A673 (cell line): Measurements from ENCODE around the gene RNPEPL1. TPM values are rescaled to one million over a fixed set of nuclear protein-coding genes. Genes with fewer than 3 reads are reported as not detected.

Experiments
- BruUV-seq: library from RNA; stranded (reverse); fragments of 400-500 nt; replicated peaks from 2 replicates; lab custom pipeline; 2021; lab: Mats Ljungman, UMichigan
- CTCF ChIA-PET: fragments of 300-600 bp; sonication (Branson Sonifier 250); formaldehyde crosslinking; loops from one replicate; lab custom pipeline; 2022; ENCODE audit warnings: antibody characterized with exemption; lab: Charles Lee
- POLR2A ChIA-PET: fragments of 300-600 bp; sonication (Branson Sonifier 250); formaldehyde crosslinking; loops from one replicate; lab custom pipeline; 2022; ENCODE audit warnings: antibody characterized with exemption; ENCODE audit not compliant: low non-redundant PET; lab: Charles Lee
- DNase-seq: peaks from one replicate; pipeline ENCODE4 v3.0.0-alpha.2; 2015; ENCODE audit warnings: low spot score
- H3K27ac ChIP-seq: fragments of 200-600 bp; sonication (generic); 2 replicates; pipeline ENCODE4 v1.5.1; 2016; ENCODE audit warnings: mixed run types, low read depth, mild to moderate bottlenecking, mixed read lengths, antibody characterized with exemption, low read length; ENCODE audit not compliant: poor library complexity, severe bottlenecking
- H3K27me3 ChIP-seq: fragments of 200-600 bp; sonication (generic); replicated peaks from 2 replicates; pipeline ENCODE4 v1.6.1; 2017; ENCODE audit warnings: mixed run types, low read depth, mild to moderate bottlenecking, mixed read lengths, antibody characterized with exemption, low read length; ENCODE audit not compliant: insufficient read depth, poor library complexity
- H3K36me3 ChIP-seq: fragments of 200-600 bp; sonication (generic); 2 replicates; pipeline ENCODE4 v1.6.1; 2016; ENCODE audit warnings: mixed run types, mild to moderate bottlenecking, mixed read lengths, antibody characterized with exemption, low read length; ENCODE audit not compliant: insufficient read depth, poor library complexity, severe bottlenecking
- H3K4me1 ChIP-seq: fragments of 200-600 bp; sonication (generic); 2 replicates; pipeline ENCODE4 v1.6.1; 2017; ENCODE audit warnings: mixed run types, mild to moderate bottlenecking, mixed read lengths, antibody characterized with exemption, low read length; ENCODE audit not compliant: insufficient read depth, poor library complexity, severe bottlenecking
- H3K4me3 ChIP-seq: fragments of 200-600 bp; sonication (generic); 2 replicates; pipeline ENCODE4 v1.5.1; 2016; ENCODE audit warnings: low read depth, mixed run types, mild to moderate bottlenecking, mixed read lengths, low read length; ENCODE audit not compliant: poor library complexity, severe bottlenecking
- H3K9me3 ChIP-seq: fragments of 200-600 bp; sonication (generic); 2 replicates; pipeline ENCODE4 v1.6.1; 2016; ENCODE audit warnings: mixed run types, low read depth, mild to moderate bottlenecking, mixed read lengths, antibody characterized with exemption, low read length; ENCODE audit not compliant: poor library complexity, severe bottlenecking
- EZH2 ChIP-seq: fragments of 200-600 bp; sonication (generic); IDR thresholded peaks from 2 replicates; pipeline ENCODE4 v1.6.1; 2017; ENCODE audit warnings: borderline replicate concordance, low read depth, mild to moderate bottlenecking, mixed read lengths, antibody characterized with exemption, low read length; ENCODE audit not compliant: poor library complexity, severe bottlenecking
- intact Hi-C: fragments of 100-400 bp; cut with micrococcal nuclease; formaldehyde crosslinking; loops from one replicate; pipeline ENCODE4 v1.10.0; 2022; ENCODE audit not compliant: unreplicated experiment
- total RNA-seq: library from RNA; stranded (reverse); gene quantifications from 2 replicates; pipeline ENCODE4 v1.2.3, GENCODE V29; 2021
- TF ChIP-seq, protein P1 (sequence below): fragments of 300-800, 200-600 bp; sonication (generic); conservative IDR thresholded peaks from 2 replicates; pipeline ENCODE4 v1.5.1; 2017; ENCODE audit warnings: low read depth, mild to moderate bottlenecking, antibody characterized with exemption, low read length, moderate library complexity, mixed read lengths

RNPEPL1 gene
- total RNA-seq, 1 experiment from 2014 or later, result 26.5 TPM

DNA sequence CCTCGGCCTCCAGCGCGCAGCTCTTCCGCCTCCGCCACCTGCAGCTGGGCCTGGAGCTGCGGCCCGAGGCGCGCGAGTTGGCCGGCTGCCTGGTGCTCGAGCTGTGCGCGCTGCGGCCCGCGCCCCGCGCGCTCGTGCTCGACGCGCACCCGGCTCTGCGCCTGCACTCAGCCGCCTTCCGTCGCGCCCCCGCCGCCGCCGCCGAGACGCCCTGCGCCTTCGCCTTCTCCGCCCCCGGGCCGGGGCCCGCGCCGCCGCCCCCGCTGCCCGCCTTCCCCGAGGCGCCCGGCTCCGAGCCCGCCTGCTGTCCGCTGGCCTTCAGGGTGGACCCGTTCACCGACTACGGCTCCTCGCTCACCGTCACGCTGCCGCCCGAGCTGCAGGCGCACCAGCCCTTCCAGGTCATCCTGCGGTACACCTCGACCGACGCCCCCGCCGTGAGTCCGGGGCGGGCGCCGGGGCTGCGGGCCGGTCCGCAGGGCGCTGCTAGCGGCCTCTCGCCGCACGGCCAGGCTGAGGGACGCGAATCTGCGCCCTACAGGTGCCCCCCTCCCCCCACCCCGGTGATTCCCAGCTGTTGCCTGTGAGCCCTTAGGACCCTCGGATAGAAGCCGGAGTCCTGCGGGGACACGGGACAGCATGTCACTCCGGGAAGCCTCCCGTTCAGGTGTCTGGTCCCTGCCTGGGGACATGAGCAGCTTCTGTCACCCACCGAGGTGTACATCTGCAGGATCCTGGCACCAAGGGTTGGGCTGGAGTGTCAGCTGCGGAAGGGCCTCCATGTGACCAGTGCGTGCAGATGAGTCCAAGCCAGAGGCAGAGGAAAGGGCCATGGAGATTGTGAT lies 616 bp downstream of the RNPEPL1 start:
- BruUV-seq, result no TSS peak
- POLR2A ChIA-PET, result no interaction called here

DNA sequence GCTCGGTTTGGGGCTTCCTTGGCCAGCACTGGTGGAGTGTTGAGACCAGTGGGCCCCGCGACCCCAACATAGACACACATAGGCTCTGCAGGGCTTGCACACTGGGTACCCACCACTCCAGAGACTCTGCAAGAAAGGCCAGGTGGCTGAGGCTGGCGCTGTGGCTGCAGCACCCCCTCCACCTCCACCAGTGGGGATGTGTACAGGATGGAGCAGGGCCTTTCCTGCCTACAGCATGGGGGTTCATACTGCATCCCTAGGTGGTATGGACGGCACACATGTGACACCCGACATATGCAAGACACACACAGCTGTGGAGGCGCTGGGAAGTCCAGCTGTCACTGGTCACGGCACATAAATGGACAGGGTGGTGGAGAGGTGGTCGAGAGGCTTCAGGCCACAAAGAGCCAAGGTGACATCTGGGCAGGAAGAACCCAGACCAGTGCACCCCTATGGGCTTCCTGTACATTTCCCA lies 1.3 kb downstream of the RNPEPL1 start:
- ChIA-PET CTCF (interaction anchor here (0.6 kb wide), 1 partner anchor 1150 kb away, joined by 7 read pairs; no protein-coding TSS in a partner anchor), POLR2A (no interaction called here)
- peak overlapping the region; percentile 71 for H3K4me3 ChIP-seq
- peaks cover 21% of the 10 kb centered on the region for H3K4me1 ChIP-seq
- no TSS peak for BruUV-seq
- no peaks in the 10 kb centered on the region for H3K27me3 ChIP-seq
- TF ChIP-seq EZH2, result no peak
- TF ChIP-seq, protein P1, sequence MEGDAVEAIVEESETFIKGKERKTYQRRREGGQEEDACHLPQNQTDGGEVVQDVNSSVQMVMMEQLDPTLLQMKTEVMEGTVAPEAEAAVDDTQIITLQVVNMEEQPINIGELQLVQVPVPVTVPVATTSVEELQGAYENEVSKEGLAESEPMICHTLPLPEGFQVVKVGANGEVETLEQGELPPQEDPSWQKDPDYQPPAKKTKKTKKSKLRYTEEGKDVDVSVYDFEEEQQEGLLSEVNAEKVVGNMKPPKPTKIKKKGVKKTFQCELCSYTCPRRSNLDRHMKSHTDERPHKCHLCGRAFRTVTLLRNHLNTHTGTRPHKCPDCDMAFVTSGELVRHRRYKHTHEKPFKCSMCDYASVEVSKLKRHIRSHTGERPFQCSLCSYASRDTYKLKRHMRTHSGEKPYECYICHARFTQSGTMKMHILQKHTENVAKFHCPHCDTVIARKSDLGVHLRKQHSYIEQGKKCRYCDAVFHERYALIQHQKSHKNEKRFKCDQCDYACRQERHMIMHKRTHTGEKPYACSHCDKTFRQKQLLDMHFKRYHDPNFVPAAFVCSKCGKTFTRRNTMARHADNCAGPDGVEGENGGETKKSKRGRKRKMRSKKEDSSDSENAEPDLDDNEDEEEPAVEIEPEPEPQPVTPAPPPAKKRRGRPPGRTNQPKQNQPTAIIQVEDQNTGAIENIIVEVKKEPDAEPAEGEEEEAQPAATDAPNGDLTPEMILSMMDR, result no peak
- H3K9me3 ChIP-seq, result no peaks in the 10 kb centered on the region
- peak overlapping the region; percentile 73 for H3K27ac ChIP-seq
- no peak for DNase-seq
- intact Hi-C loops, result no loop called here
- H3K36me3 ChIP-seq, result no peaks in the 10 kb centered on the region

More for the DNA sequence above, 616 bp downstream of the RNPEPL1 start:
- no peaks in the 10 kb centered on the region for H3K27me3 ChIP-seq
- peak overlapping the region; percentile 71 for H3K4me3 ChIP-seq
- intact Hi-C loops, result no loop called here
- H3K27ac ChIP-seq, result peak overlapping the region; percentile 73
- CTCF ChIA-PET, result interaction anchor here (0.6 kb wide), 1 partner anchor 1151 kb away, joined by 7 read pairs; no protein-coding TSS in a partner anchor
- TF ChIP-seq, protein P1, result no peak
- no peak for TF ChIP-seq EZH2
- peaks cover 21% of the 10 kb centered on the region for H3K4me1 ChIP-seq
- no peaks in the 10 kb centered on the region for H3K9me3 ChIP-seq
- peak; percentile 69 for DNase-seq
- no peaks in the 10 kb centered on the region for H3K36me3 ChIP-seq

DNA sequence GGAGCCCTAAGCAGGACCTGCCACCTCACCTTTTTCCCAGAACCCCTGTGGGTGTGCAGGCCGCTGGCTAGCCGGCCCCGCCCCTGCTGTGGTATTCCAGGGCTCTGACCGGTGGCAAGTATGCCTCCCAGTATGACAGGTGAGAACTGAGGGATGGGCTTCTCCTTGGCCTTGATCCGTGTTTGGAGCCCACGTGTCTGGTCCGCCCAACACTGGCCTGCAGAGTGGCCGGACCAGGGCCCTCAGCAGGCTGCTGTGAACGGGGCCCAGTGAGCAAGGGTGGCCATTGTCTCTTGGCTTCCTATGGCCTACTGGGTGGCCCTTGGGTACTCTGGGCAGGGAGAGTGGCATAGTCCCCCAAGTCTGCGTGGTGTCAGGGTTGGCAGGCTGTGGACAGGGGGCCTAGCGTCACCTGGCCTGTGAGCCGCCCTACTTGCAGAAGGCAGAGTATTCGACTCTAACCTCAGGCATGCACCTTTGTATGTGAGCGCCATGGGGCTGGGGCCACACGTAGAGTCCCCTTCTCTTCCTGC lies 1.8 kb downstream of the RNPEPL1 start:
- no peak for DNase-seq
- POLR2A ChIA-PET, result no interaction called here
- intact Hi-C loops, result no loop called here

More for the DNA sequence above, 1.8 kb downstream of the RNPEPL1 start:
- H3K36me3 ChIP-seq, result no peaks in the 10 kb centered on the region
- H3K4me1 ChIP-seq, result peaks cover 21% of the 10 kb centered on the region
- no peaks in the 10 kb centered on the region for H3K9me3 ChIP-seq
- BruUV-seq, result no TSS peak
- TF ChIP-seq, protein P1, result no peak
- no peak for TF ChIP-seq EZH2
- H3K4me3 ChIP-seq, result no peak overlapping the region
- CTCF ChIA-PET, result no interaction called here
- H3K27ac ChIP-seq, result no peak overlapping the region
- no peaks in the 10 kb centered on the region for H3K27me3 ChIP-seq
